22Rv1 (cell line): ENCODE results near the gene KLK8.
"Not testable (repeated sequence)": the region's sequence is repeated elsewhere in the genome, so short reads cannot be mapped to it uniquely, and the experiment has no call there.

Experiments
- H3K27ac ChIP-seq: fragments of 450-650 bp; 2 replicates; pipeline ENCODE4 v1.5.1; 2017
- ZFX ChIP-seq: fragments of 450-650 bp; IDR thresholded peaks from 2 replicates; pipeline ENCODE4 v1.6.1; 2017; ENCODE audit warnings: antibody characterized with exemption, borderline replicate concordance
- TF ChIP-seq, protein P1 (sequence below): fragments of 450-650 bp; IDR thresholded peaks from 2 replicates; pipeline ENCODE4 v1.5.1; 2017; ENCODE audit warnings: mild to moderate bottlenecking

Gene KLK8

DNA sequence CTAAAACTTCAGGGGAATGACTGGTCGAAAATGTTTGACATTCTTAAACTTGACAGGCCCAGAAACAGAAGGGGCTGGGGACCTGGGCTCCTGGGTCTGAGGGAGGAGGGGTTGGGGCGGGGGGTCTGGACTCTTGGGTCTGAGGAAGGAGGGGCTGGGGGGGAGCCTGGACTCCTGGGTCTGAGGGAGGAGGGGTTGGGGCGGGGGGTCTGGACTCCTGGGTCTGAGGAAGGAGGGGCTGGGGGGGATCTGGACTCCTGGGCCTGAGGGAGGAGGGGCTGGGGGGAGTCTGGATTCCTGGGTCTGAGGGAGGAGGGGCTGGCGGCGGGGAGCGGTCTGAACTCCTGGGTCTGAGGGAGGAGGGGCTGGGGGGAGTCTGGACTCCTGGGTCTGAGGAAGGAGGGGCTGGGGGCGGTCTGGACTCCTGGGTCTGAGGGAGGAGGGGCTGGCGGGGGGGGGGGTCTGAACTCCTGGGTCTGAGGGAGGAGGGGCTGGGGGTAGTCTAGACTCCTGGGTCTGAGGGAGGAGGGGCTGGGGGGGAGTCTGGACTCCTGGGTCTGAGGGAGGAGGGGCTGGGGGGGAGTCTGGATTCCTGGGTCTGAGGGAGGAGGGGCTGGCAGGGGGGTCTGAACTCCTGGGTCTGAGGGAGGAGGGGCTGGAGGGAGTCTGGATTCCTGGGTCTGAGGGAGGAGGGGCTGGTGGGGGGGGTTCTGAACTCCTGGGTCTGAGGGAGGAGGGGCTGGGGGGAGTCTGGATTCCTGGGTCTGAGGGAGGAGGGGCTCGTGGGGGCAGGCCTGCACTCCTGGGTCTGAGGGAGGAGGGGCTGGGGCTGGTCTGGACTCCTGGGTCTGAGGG lies 26.5 kb downstream of the KLK8 start:
- TF ChIP-seq ZFX, result no peak
- TF ChIP-seq, protein P1, sequence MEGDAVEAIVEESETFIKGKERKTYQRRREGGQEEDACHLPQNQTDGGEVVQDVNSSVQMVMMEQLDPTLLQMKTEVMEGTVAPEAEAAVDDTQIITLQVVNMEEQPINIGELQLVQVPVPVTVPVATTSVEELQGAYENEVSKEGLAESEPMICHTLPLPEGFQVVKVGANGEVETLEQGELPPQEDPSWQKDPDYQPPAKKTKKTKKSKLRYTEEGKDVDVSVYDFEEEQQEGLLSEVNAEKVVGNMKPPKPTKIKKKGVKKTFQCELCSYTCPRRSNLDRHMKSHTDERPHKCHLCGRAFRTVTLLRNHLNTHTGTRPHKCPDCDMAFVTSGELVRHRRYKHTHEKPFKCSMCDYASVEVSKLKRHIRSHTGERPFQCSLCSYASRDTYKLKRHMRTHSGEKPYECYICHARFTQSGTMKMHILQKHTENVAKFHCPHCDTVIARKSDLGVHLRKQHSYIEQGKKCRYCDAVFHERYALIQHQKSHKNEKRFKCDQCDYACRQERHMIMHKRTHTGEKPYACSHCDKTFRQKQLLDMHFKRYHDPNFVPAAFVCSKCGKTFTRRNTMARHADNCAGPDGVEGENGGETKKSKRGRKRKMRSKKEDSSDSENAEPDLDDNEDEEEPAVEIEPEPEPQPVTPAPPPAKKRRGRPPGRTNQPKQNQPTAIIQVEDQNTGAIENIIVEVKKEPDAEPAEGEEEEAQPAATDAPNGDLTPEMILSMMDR, result no peak
- no peak overlapping the region for H3K27ac ChIP-seq

DNA sequence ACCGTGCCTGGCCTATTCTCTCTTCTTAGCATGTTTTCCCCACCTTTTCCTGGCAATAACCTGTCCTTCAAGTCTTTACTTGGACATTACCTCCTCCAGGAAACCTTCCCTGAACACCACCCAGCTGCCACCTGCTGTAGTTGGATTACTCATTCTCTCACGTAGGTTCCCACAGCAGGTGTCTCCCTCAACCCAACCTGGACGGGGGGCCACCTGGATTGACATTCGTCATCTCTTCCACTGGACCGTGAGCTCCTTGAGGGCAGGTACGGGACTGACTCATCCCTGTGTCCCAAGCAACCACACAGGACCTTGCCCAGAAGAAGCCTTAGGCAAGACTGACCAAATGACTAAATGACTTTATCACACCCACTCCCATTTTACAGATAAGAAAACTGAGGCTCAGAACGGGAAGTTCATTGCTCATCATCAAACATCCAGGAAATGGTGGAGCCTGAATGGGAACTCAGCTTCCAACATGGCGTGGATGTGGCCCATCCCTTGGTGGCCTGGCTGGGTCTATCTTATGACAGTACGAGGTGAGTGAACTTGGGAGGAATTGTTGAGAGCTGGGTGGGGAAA lies 28.5 kb downstream of the KLK8 start:
- H3K27ac ChIP-seq, result no peak overlapping the region
- TF ChIP-seq, protein P1, result no peak
- no peak for TF ChIP-seq ZFX

DNA sequence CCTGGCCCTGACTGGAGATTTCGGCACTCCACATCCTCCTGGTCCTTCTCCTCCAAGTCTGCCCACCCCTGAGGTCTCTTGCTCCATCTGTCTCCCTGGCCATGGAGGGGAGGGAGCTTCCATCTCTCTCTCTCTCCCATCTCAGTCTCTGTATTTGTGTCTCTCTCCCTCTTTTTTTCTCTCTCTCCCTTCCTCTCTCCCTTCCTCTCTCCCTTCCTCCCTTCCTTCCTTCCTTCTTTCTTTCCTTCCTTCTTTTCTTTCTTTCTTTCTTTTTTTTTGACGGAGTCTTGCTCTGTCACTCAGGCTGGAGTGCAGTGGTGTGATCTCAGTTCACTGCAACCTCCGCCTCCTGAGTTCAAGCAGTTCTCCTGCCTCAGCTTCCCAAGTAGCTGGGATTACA lies 31.6 kb downstream of the KLK8 start:
- H3K27ac ChIP-seq, result not testable (repeated sequence)

DNA sequence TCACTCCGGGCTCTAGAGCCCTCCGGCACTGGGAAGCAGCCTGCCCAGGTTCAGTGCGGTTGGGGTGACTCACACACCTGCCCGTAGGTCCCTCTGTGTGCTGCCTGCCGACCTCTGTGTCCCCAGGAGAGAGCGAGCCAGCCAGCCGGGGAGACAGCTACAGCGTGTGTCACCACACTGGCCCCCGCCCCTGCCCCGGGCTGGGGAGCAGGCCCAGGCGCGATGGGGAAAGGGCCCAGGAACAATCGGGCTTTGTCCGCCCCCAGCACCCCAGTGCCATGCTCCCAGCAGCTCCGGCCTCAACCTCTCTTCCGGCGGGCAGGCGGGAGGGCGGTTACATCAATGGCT lies 32.0 kb downstream of the KLK8 start, which contains the start of gene KLK6:
TSS of gene KLK6 (minus strand) at position 179 of the 348 bp plus-strand sequence. CDS start 1,487 bp downstream, outside the sequence.
- no peak for TF ChIP-seq ZFX
- TF ChIP-seq, protein P1, result no peak
- H3K27ac ChIP-seq, result no peak within 1 kb of the TSS

DNA sequence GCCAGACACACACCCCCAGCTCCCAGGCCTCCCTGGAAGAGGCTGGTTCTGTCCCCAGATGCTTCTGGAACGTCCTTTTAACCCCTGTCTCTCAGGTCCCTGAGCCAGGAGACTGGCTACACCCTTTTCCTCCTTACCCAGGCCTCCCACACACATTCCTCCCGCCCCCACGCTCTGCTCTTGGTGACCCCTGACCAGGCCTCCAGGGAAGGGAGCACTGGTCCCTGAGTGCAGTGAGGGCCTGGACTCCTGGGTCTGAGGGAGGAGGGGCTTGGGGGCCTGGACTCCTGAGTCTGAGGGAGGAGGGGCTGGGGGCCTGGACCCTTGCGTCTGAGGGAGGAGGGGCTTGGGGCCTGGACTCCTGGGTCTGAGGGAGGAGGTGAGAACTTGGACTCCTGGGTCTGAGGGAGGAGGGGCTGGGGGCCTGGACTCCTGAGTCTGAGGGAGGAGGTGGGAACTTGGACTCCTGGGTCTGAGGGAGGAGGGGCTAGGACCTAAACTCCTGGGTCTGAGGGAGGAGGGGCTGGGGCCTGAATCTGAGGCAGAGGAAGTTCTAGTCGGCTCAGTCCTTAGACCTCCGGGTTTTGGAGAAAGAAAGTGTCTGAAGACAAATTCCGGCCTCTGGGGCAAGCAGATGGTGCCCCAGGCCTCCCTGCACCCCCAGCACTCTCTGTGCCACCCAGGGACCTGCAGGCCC lies 32.5 kb downstream of the KLK8 start:
- H3K27ac ChIP-seq, result no peak overlapping the region
- TF ChIP-seq ZFX, result no peak
- TF ChIP-seq, protein P1, result no peak

DNA sequence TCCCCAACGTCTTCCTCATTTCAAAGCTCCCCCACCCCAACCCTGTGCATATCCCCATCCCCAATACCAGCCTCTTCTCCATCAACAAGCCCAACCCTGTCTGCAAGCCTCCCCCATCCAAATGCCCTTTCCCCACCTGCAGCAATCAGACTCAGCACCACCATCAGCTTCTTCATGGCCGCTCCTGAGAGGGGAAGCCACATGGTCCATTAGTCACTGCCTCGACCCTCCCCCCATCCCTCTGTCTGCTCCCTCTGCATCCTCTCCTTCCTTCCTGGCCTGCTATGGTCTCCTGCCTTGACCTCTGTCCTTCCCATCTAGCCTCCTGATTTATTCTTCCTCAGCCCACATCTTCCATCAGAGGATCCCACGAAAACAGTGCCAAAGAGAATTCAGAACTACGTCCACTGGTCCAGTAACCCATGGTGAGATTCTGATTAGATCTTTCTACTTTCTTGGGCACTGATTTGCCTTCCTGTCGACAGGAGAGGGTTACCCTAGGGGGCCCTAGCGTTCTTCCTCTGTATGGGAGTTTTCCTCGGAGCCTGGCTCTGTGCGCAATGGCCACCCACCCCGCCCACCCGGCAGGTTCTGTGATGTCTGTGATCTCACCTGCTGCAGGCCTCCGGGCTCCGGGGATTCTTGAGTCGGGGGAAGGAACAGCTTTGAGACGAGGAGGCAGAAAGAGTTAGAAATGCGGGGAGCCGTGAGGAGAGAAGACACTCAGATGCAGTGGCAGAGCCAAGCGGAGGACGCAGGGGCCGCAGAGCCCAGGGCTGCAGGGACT lies 33.3 kb downstream of the KLK8 start:
- TF ChIP-seq ZFX, result no peak
- TF ChIP-seq, protein P1, result no peak
- H3K27ac ChIP-seq, result no peak overlapping the region

DNA sequence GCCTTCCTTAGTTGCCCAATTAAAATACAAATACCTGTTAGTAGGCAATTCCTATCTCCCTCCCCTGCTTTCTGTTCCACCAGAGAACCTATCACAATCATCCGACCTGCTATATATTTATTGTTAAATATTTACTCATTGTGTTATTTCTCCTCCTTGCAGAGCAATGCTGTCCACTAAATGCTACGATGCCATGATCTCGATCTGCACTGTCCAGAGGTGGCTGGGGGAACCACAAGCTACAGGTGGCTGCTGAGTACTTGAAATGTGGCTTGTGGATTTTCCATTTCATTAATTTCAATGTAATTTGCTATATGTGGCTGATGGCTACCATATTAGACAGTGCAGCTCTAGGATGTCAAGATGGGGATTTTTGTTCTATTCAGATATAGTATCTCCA lies 37.1 kb downstream of the KLK8 start:
- H3K27ac ChIP-seq, result no peak overlapping the region
- no peak for TF ChIP-seq ZFX
- TF ChIP-seq, protein P1, result no peak
